HG03095 (cell line): ENCODE results near the gene VSIR.

Experiments
- ATAC-seq: cut with Tn5 transposase; IDR thresholded peaks from one replicate; pipeline ENCODE4 v1.9.1; 2021; ENCODE audit warnings: moderate library complexity; ENCODE audit not compliant: unreplicated experiment

VSIR gene

DNA sequence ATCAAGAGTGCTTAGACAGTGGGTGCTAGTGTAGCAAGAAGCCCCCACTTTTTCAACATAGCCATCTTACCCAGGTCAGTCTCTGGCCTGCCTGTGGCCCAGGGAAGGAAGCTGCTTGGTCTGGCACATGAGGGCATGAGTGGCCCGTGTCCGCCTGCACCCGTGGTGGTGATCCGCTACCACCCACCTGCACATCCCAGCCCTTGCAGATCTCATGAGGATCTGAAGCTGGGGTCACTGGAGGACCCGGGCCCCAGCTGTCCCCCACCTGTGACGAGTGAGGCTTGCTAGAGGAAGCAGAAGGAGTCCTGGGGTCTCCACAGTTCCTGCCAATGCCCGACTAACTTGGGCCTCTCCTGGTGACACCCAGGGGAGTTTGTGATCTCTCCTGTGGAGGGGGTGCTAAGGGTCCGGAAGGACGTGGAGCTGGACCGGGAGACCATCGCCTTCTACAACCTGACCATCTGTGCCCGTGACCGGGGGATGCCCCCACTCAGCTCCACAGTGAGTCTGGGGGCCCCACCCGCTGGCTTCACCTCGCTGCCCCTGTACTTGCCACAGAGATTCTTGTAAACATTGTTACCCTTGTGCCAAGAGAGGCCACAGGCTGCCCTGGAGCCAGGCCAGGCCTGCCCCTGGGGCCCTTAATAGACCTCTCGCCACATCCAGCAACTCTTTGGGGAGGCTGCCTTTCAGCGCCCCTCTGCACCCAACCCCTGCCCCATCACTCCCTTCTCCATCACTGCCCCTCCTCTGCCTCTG, 10.8 kb upstream of the VSIR start:
- ATAC-seq, result no peak

DNA sequence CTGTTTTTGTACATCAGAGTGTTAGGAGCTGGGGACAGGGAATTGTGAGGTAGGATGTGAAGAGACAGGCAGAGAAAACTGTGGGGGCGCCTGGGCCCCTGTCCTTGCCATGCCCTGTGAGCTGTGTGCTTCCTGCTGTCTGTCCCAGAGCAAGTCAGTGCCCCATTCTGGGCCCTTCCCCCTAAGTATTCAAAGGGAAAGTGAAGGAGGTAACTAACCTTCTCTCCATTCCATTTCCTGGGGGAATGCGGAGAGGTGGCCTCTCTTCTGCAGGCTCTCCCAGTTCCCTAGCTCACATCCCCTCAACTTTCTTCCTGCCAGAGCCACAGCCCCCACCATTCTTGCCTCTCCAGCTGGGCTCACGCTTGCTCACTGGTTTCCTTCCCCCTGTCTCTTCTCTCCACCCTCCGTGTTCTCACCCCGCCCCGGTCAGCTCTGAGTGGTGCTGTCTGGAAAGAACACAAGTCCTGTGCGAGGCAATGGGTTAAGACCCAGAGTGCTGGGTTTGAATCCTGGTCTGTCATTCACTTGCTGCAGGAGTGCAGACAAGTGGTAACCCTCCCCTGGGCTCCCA, 9.7 kb upstream of the VSIR start:
- ATAC-seq, result no peak

DNA sequence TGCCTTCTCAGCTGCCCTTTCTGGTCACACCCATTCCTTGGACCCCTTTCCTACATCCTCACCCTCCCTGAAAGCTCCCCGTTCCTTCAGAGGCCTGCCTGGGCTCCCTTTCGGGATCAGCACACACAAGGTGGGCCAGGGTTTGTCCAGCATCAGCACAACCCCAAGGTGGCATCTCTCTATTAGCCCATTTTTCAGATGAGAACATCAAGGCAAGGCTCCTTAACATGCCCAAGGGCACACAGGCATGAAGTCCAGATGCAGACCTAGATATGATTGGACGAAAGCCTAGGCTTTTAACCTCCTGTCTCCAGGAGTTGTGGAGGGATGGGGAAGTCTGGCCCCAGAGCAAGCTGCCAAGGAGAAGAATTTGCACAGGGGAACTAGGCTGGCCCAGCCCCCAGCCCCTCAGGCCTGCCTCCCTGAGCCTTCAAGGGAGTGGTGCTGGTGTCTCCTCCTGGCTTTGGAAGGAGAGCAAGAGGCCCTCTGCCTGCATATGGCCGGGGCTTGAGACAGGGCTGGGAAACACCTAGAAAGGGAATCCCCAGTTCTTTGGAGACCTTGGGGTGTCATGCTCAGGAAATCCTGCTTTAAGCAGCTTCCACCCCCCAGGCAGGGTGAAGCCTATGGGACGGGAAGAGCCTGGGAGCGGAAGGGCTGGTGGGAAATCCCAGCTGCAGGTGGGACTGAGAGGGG, 9.0 kb upstream of the VSIR start:
- ATAC-seq, result no peak

DNA sequence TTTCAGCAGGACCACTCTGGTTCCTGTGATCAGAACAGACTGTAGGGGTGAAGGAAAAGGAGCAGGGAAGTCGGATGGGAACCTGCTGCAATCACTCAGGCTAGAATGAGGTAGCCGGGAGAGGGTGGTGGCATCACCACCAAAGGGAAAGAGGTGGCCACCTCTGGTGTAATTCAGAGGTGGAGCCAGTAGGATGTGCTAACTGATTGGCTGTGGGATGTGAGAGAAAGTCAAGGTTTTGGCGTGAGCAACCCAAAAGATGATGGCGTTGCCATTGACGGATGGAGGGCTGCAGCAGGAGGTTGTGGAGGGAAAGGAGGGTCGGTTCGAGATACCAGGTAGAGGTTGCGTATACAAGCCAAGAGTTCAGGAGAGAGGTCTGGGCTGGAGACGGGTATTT, 7.4 kb upstream of the VSIR start:
- ATAC-seq, result no peak

DNA sequence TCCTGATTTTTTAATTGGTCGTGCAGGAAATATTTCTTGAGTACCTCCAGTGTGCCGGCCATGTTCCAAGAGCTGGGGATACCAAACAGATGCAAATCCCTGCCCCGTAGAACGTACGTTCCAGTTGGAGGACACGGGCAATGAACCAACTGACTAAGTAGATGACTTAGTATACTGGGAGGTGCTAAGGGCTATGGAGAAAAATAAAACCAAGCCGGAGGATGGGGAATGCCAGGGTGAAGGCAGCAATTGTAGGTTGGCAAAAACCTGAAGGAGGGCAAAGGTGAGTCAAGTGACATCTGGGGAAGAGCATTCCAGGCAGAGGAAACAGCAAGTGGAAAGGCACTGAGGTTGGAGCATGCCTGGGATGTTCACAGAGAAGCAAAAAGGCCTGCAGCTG, 6.8 kb upstream of the VSIR start:
- ATAC-seq, result no peak

DNA sequence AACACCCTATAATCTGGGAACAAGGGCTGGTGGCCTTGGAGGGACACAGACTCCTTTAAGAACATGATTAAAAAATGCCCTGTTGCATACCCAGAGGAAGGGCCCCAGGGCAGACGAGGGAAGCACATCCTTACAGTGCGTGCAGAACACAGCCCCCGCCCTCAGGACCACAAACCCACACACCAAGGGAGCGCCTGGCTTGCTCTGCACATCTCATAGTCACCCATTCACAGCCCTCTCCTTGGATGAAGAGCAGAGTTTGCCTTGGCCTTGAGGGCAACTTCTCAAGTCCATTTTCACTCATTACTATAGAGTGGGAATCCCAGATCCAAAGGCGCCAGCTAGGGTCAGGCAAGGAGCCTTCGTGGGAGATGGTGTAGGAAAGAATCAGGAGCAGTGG, 6.3 kb upstream of the VSIR start:
- ATAC-seq, result no peak

DNA sequence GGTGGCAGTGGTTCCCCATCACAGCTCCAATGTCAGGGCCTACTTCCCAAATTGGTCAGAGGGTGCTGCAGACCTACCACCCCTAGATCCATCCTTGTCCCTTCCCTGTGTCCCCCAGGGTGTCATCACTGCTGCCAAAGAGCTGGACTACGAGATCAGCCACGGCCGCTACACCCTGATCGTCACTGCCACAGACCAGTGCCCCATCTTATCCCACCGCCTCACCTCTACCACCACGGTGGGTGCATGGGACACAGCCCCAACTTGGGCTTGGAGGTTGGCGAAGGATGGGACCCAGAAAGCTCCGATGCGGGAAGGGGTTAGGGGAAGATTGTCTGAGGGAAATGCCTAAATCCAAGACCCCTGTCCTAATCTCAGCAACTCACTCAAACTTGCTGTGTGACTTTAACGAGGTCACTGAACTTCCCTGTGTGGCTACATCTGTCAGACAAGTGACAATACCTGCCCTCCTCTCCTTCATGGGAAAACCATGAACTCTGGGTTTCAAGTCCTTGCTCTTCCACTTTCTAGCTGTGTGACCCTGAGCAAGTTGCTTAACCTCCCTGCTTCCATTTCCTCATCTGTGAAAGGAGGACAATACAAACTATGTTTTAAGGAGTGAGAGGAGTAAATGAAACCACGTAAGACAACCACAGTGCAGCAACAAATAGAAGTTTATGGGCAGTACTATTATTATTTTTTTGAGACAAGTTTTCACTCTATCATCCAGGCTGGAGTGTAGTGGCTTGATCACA, 4.9 kb upstream of the VSIR start:
- ATAC-seq, result no peak

DNA sequence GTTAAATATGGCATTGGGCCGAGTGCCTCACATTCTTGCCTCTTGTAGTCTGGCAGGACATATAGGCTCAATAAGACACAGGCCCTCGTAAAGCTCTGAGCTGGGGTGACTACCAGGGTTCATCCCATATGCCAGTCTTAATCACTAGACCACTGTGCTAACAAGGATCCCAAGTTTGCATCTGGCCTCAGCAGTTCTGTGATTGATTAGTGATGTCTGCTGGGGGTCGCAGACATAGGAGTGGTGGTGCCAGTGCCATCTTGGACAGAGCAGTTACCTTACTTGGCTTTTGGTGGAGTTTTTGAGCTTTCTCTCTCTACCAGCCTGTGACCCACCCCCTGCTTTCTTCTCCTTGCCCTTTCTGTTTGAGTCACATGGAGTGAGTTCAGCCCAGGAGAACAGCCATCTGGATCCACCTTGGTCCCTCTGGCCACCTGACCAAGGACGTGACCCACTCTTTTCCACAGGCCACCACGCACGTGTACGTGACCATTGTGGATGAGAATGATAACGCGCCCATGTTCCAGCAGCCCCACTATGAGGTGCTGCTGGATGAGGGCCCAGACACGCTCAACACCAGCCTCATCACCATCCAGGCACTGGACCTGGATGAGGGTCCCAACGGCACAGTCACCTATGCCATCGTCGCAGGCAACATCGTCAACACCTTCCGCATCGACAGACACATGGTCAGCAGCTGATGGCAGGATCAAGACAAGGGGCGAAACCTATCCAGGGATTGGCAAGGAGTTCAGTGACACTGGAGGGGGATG, 4.1 kb upstream of the VSIR start:
- no peak for ATAC-seq

DNA sequence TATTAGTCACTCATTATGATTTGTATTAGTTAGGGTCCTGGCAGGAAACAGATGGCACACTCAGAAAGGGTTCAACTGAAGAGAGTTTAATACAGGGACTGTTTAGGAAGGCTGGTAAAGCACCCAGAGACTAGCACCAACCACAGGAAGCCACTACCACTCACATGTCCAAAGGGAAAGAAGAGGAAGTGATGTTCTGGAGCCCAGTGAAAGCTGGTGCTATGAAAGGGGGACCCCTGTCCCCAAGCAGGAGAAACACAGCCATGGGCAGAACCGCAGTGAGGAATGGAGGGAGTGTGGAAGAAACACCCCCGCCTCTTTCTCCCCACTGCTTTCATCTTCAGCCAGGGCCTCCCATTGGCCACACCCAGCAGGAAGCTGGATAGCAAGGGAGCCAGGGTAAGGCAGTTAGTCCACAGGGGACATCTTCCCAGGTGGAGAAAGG, 3.2 kb upstream of the VSIR start:
- ATAC-seq, result no peak

DNA sequence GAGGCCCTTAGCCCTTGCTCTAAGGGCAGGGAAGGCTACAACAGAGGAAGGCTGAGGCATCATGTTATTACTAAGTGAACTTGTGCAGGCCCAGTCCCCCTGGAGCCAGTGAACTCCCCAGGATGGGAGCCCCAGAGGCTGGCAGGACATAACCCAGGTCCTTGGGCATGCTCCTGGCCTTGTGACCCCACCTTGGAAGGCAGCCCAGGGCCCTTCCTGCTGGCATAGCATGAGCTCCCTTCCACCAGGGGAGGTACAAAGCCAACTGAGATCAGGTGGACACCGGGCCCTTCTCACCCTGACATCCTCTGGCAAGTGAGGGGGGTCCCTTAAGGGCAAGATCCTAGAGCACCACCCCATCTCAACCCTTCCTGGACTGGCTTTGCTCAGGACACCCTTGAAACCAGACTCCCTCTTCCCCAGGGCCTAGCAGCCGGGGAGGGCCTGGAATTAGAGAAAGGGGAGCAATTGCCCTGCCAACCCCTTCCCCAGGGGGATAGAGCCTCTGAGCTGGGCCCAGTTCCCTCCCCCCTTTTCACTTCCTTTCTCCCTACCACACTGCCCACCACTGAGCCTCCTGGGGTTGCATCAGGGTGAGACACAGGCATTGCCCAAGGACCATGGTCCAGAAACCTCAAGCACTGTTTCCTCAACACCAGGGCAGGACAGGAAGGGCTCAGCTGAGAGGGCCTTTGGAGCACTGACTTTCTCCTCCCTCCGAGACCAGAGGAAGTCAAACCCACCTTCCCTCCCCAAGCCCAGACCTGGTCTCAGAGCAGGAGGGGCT, 1.8 kb upstream of the VSIR start:
- ATAC-seq, result no peak

DNA sequence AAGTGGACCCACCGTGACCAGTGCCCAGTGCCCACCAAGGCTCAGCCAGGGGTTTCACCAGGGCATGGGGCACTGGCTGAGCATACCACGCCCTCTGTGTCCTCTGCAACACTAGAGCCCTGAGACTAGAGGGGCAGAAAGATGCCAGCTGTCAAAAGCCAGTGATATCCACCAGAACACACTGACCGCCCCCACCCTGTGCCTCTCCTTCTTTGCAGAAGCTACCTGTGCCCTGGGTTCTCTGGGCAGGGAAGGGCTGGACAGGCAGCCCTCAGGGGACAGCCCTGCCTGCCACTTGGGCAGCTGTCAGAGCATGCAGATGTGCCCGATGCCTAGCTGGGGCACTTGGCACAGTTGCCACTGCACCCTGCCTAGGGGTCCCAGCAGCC, 494 bp downstream of the VSIR start:
- ATAC-seq, result no peak

DNA sequence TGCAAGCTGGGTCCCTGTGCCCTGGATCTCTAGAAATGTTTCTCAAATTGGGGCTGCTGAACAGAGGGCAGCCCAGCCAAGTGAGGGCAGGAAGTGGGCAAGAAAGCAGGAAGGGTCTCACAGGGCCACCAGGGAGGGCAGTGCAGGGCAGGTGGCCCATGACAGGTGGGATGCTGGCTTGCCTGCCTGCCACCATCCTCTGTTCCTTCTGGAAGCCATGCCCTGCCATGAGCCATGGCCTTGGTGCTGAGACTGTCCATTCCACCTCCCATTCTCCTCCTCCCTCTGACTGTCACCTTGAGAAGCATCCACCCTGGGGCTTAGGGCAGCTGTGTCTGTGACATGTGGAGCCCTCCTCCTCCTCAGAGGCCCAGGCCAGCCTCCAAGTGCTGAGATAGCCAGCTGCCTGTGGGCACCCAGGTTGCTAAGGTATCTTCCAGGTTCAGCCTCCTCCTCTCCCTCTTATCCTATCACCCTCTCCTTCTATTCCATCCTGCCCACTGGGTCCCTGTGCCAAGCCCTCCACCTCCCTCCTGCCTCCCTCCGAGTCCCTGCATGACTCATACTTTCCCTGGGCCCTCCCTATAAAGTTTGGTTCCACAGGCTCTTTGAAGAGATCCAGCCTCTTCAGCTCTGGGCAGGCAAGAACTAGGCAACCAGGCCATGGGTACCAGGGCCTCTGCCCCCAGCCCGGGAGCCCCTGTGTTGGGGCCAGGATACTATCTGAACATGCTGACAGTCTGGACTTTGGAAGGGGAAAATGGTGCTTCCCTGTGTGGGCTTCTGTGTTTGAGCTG, 1.3 kb downstream of the VSIR start:
- no peak for ATAC-seq

DNA sequence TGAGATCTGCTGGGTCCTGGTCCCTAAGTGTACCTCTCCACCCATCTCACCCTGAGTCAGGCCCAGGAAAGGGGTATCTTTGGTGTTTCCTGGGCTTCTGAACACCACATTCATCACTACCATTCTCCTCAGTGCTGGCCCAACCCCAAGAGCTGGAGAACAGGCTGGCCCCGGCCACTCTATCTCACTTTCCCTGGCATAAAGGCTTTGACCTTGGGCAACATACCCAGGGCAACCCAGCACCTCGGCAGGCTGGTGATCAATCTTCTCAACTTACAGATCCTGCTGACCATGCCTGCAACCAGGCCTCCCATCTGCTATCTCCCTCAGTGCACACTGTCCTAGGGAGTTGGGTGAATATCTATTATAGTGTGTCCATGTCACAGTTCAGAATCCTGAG, 2.1 kb downstream of the VSIR start:
- ATAC-seq, result no peak

DNA sequence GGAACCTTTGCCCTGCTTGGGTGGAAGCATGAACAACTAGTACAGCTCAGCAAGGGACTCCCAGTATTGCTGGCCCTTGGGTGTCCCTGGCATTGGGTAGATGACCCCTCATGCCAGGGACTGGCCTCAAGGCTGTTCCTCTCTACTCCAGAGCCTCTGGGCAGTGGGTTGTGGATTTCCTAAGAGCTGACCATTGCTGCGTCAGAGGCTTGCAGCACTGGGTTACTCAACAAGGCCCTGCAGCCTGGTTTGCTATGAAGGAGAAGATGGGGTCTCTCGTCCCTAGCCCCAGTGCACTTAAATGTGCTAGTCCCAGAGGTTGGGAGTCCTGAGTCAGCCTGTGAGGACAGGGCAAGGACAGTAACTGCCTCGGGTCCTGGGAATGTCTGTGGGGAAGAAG, 2.5 kb downstream of the VSIR start:
- ATAC-seq, result no peak

DNA sequence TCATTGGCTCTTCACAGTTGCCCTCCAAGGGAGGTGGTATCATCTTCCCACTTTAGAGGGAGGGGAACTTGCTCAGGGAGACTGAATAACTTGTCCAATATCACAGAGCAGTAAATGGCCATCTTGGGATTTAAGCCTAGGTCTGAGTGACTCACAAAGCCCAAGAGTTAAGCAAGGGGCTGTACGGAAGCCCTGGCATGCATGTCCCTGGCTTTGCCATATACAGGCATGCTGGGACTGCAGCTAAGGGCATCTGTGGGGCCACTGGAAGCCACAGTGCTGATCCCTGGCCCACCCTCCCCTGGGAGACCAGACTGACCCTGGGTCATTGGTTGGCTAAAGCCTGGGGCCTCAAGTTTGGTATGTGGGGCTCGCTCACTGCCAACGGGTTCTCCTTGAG, 3.1 kb downstream of the VSIR start:
- ATAC-seq, result no peak

DNA sequence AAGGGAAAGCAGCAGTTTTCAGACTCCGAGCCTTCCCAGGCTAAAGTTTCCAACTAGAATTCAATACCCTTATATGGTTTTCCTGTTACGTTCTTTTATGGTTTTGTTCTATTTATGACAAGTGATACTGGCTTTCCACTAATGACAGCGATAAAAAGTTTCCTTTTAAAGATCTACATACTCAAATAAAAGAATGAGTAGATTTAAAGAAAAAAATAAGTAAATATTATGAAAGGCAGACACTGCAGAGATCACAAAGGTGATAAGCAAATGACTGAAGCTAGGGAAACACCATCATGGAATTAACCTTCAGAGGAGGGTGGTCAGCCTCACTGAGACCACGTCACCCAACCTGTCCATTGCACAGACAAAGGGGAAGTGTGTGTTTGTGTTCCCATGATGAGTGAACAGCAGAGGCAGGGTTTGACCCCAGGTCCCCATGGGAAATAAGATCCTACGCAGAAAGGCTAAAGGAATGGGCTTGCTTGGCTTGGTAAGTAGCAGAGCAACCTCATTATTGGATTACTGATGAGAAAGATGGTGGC, 4.0 kb downstream of the VSIR start:
- peak; percentile 12 for ATAC-seq

DNA sequence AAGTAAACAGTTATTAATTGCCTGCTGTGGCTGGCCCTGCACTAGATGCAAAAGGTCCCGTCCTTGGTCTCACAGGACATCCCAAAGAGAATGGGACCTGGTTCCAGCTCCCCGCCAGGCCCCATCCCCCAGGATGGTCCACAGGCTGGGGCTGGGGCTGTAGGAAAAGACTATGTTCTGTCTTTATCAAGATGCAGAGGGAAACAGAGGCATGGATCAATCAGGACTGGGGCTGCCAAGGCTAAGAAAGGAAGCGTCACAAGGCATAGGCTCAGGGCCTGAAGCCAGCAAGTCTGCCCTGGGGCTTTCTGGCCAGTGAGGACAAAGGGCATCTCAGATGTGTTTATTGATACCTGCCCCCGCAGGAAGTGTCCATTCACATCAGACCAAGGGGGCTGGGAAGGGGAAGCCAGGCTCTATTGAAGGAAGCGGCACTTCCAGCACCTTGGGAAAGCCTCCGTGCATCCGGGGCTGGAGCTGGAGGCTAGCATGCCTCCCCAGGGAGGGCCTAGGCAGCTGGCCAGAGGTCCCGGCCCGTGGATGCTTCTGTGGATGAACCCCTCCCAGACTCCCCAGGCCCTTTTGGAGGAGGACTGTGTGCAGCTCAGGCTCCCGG, 5.8 kb downstream of the VSIR start:
- ATAC-seq, result no peak

DNA sequence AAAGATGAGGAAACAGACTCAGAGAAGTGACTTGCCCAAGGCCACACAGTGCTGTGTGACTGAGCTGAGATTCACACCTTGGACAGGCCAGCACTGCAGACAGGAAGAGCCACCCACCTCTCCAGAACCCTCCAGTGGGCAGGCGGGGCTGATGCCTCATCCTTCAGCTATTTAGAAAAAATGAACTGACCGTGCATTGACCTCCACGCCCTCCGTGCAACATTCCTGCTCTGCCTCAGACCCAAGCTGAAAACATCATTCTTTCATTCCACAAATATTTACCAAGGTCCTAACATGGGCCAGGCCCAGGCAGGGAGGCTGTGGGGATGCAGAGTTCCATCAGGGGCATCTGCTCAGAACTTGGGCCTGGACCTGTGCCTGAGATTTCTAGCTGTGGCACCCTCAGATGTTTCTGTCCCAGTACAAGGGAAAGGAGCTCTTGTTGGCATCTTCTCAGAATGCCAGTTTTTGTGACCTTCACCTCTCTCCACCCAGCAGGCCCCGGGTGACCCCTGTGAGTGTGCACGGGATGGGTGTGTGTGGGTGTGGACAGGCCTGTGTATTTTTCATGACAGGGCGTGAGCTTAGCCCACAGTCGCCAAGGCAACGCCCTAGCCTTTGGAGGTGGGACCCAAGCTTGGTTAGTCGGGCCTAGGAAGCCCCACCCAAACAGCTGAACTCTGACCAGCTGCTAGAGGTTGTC, 6.5 kb downstream of the VSIR start:
- ATAC-seq, result no peak
